HG02798 (cell line): ENCODE measurements around the gene FBXW5.

ENCODE experiments used
- ATAC-seq: cut with Tn5 transposase; IDR thresholded peaks from one replicate; pipeline ENCODE4 v1.9.1; 2021; ENCODE audit warnings: mild to moderate bottlenecking; ENCODE audit not compliant: unreplicated experiment, poor library complexity

The FBXW5 gene

GRCh38 chr9:136951541-136952320 is 7.2 kb upstream of the FBXW5 start, which contains the start of gene LCN12:
TSS of gene LCN12 (plus strand) at chr9:136952273. CDS start at chr9:136952328, 55 bp downstream.
- ATAC-seq: no peak

- no peak for ATAC-seq
These were observed 6.2 kb upstream of the FBXW5 start for GRCh38 chr9:136950656-136951276.

GRCh38 chr9:136949817-136950655 is 5.5 kb upstream of the FBXW5 start:
- peak; percentile 87 for ATAC-seq

- no peak for ATAC-seq
These were observed 4.8 kb upstream of the FBXW5 start for GRCh38 chr9:136949239-136949816.

- ATAC-seq: no peak
These were observed 3.5 kb upstream of the FBXW5 start for GRCh38 chr9:136947955-136948510.

GRCh38 chr9:136947028-136947891 is 2.7 kb upstream of the FBXW5 start:
- no peak for ATAC-seq

GRCh38 chr9:136946228-136947027 is 1.9 kb upstream of the FBXW5 start:
- ATAC-seq: no peak

GRCh38 chr9:136945333-136946227 is 1.0 kb upstream of the FBXW5 start:
- ATAC-seq: no peak

GRCh38 chr9:136944212-136944518 is 373 bp downstream of the FBXW5 start:
- ATAC-seq: no peak

GRCh38 chr9:136943291-136944211 is 987 bp downstream of the FBXW5 start:
- peak; percentile 8 for ATAC-seq

GRCh38 chr9:136942881-136943230 is 1.7 kb downstream of the FBXW5 start:
- ATAC-seq: no peak

GRCh38 chr9:136942112-136942880 is 2.2 kb downstream of the FBXW5 start:
- ATAC-seq: no peak

- no peak for ATAC-seq
These were observed 3.1 kb downstream of the FBXW5 start for GRCh38 chr9:136941231-136942111.

GRCh38 chr9:136940526-136941230 is 3.9 kb downstream of the FBXW5 start:
- ATAC-seq: no peak
